ENCODE results near the gene ITGA8. TPM values are rescaled to one million over a fixed set of nuclear protein-coding genes. Genes with fewer than 3 reads are reported as not detected.

Gene ITGA8
- total RNA-seq, 1 donor from 2014 or later: 1.7 TPM

GRCh38 chr10:15464381-15464780, 255.3 kb downstream of the ITGA8 start:
- intact Hi-C loops (cut with micrococcal nuclease): no loop called here
- no peak overlapping the region for H3K27ac ChIP-seq (replicated peaks)
- DNase-seq: no peak
- no peak overlapping the region for H3K4me3 ChIP-seq
- no peak for TF ChIP-seq CTCF (IDR thresholded peaks at IDR 0.05; ENCODE audit: borderline replicate concordance)
- peaks cover 16% of the 10 kb centered on the region for H3K9me3 ChIP-seq (replicated peaks)
- H3K4me1 ChIP-seq: no peaks in the 10 kb centered on the region
- peaks cover 1% of the 10 kb centered on the region for H3K27me3 ChIP-seq (ENCODE audit: low read depth)
- no peaks in the 10 kb centered on the region for H3K36me3 ChIP-seq

Other genes starting within 250 kb of the ITGA8 start
- gene MINDY3, start 140.6 kb upstream of the ITGA8 start, total RNA-seq: 22.5 TPM

All from left ventricle myocardium inferior (tissue), 1 donor.